Glomerular visceral epithelial cell (primary cell): ENCODE data around the gene HEATR1.
A peak's percentile ranks its signal among the peaks of the same experiment; 100 is the strongest.

Experiments used
- DNase-seq: peaks from one replicate; pipeline ENCODE4 v3.0.0-alpha.2; 2016; ENCODE audit errors: extremely low spot score

The HEATR1 gene

DNA sequence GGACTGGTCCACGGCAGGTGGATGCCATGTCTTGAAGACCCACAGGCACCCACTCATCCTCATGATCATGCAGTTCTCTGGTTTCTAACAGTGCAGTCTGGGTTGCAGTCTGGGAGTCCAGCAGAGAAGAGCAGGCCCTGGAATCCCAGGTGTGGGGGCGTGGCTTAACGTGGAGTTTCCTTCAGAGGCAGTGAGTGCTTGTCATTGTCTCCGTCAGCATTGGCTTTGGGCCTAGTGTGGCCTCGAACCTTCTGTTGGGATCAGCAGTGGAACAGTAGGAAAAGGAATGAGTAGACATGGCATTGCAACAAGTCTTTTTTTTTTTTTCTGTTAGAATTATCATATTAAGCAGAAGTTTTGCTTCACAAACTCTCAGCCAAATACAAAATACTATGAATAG is 67.8 kb downstream of the HEATR1 start:
- DNase-seq = no peak

GRCh38 chr1:236535662-236536161 is 68.6 kb downstream of the HEATR1 start:
- no peak for DNase-seq

GRCh38 chr1:236535190-236535589 is 69.1 kb downstream of the HEATR1 start:
- DNase-seq = no peak

- DNase-seq = peak; percentile 57
Measured at GRCh38 chr1:236534151-236534651, 70.1 kb downstream of the HEATR1 start.

- DNase-seq = no peak
Measured at GRCh38 chr1:236532850-236533249, 71.5 kb downstream of the HEATR1 start.

DNA sequence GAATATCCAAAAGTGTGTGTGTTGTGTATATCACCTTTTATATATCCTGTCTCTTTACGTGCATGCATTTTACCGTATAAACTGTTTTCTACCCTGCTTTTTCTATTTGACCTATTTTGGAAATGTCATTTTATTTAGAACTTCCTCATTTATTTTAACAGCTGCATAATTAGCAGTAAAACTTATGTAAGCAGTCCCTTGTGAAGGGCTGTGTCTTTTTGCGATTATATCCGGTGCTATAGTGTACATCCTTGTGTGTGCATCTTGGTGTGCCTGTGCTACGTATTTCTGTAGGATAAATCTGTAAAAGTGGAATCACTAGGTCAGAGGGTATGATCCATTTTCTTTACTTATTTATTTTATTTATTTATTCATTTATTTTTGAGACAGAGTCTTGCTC is 73.4 kb downstream of the HEATR1 start:
- no peak for DNase-seq

DNA sequence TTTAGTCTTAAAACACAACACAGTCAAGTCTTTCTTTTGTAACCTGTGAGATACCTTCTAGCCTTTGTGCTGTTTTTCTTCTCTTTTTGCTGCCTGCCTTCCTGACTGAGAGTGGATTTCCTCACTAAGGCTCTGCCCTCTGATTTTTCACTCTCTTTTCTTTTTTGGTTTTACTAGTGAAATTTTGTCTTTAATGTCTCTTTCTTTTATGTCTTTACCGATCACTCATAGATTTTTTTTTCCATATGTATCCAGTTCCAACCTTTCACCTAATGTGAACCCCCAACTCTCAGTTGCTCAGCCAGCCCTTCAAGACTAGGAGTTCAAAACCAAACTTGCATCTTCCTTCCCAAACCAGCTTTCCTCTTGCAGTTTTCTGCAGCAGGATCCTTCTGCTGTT is 74.0 kb downstream of the HEATR1 start:
- DNase-seq = no peak

DNA sequence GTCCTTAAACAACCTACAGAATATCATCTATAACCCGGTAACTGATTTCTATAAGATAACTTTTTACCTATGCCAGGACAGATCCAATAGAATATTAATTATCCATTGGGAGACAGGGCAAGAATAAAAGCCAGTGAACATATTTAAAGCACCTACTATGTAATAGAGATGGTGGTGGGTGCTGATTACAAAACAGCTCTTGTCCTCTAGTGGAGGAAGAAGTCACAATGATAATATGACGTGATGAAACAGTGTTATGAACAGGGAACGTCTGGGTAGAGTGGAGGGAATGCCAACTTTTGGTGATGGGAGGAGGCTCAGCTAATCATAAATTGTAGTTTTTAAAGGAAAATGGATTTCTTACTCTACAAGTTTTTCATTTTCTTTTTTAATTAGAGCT is 78.2 kb downstream of the HEATR1 start:
- no peak for DNase-seq

GRCh38 chr1:236524895-236525184 is 79.5 kb downstream of the HEATR1 start:
- no peak for DNase-seq

DNA sequence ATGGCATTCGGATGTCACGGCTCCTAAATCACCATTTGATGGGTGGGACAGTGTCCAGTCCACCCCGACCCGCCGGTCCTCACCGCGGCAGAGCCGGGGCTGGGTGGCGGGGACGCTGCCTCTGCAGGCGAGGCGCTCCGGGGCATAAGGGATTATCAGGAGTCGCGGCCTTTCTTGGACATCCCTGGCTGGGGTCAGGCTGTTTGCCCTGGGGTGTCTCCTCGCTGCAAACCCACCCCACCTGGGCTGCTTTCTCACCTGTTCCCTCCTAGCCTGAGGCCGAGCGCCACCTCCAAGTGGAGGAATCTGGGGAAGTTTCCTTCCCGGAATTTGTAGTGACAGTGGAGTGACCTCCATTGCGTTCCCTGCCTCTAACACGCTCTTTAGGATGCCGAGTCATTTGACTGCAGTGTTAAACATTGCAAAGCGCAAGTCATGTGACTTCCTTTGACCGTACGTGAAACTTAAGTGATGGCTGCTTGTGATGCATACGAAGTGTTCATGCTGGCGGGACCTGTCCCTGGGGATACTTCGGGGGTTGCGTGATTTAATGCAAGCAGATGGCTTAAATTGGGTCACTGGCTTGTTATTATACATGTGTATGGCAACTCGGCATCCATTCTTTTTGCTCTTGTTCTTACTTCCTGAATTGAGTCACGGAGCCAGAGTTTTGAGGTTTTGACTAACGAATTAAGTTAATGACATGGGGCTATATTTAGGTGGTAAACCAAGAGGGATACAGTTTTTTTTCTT is 80.0 kb downstream of the HEATR1 start:
- DNase-seq = peak; percentile 70

DNA sequence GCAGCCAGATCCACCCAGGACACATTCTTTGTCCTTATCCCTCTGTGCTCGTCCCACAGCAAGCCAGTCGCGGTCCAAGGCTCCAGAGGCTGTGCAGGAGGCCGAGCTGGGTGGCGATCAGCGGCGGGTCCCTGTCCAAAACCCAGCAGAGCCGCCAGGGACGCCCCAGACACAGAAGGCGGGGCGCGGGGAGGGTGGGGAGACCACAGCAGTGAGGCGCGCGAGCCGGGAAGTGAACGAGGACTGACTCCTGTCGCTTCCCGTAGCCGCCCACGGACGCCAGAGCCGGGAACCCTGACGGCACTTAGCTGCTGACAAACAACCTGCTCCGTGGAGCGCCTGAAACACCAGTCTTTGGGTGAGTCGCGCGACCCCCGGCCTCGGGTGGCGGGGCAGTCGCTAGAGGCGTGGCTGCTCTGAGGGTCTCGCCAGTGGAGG is 80.6 kb downstream of the HEATR1 start, which contains the start of gene LGALS8:
LGALS8 (plus strand) TSS at position 279 of the 438 bp plus-strand sequence. CDS start 2,089 bp downstream, outside the sequence.
- peak; percentile 79 for DNase-seq

- no peak for DNase-seq
Measured at GRCh38 chr1:236522937-236523703, 81.2 kb downstream of the HEATR1 start.

DNA sequence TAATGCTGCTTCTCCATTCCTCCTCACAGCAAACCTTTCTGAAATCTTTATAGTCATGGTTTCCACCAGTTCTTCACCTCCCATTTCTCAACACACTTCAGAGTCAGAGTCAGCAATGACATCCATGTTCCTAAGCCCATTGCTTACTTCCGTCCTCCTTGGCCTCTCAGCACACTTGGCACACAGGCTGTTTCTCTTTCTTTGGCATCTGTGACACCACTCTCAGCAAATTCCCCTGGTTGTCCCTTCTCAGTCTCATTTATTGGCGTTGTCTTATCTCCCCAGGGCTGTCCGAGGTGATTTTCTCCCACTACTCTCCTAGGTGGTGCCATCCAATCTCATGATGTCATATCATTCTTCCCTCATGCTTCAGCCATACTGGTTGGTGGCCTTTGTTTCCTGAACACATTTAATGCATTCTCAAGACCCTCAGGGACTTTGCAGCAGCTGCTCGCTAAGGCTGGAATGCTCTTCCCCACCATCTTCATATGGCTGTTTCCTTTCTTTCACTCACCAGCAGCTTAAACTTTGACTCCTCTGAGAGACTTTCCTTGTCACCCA is 83.8 kb downstream of the HEATR1 start:
- DNase-seq = no peak

DNA sequence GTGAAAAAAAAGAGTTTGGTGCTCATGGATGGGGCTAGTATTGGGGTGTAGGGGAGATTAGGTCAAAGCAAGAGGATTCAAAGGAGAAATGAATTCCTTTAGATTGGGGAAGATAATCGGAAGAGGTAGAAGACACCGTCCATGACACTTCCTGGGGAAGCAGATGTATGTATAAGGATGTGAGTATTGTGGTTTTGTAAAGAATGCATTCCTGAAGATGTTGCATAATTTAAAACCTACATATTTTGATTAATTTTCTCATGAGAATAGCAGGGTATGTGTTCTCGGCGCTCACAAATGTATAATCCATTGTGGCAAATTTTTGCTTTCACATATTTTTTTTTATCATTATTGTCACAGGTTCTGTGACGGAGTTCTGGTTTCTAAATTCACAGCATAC is 86.0 kb downstream of the HEATR1 start:
- DNase-seq = no peak

GRCh38 chr1:236516929-236517704 is 87.2 kb downstream of the HEATR1 start:
- peak; percentile 17 for DNase-seq

DNA sequence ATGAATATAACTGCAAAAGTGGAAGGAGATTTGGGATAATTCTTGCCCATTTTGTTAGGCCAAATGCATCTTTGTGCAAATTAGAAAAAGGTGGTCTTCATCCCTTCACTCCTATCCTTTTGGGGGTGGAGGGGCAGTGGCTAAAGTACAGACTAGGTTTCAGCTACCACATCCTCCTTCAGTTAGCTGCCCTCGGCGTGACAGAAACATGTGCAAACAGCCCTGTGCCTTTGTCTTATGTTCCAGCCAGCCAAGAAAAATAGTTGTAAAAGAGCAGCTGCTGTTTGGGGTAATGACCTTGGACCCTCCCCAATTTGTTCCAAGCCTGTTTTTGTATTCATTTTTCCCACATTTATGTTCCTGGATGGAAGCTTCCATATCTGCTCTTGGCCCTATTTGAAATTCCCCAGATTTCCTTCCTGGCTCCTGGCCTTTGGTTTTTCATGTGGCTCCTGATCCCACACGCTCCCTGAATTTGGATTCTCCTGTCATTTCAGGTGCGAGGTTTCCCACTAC is 88.8 kb downstream of the HEATR1 start:
- no peak for DNase-seq

DNA sequence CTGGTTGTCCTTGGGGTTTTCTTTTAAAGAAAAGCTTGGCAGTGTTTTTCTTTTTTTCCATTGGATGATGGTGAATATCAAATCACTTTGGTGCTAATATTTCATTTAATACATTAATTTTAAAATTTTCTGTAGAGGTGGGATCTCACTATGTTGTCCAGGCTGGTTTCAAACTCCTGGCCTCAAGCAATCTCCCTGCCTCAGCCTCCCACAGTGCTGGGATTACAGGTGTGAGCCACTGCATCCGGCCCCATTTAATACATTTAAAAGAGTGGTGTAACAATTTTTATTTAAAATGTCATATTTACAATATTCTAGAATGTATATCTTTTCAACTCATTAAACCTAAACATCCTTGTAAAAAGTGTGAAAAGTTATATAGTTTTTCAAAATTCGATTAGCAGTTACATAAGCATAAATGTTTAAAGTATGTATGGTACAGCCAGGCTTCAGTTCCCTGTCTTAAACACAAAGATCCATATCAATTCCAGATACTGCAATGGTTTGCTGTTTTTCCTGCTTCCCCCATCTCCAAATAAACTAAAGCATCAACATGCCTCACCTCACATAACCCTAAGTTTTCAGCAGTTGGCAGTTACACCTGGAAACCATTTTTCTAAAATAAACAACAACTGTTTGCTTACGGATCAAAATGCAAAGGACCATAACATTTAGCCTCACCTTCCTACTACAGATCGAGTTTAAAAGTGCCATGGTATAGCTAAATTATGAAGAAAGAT is 89.4 kb downstream of the HEATR1 start:
- no peak for DNase-seq

- DNase-seq = no peak
Measured at GRCh38 chr1:236511735-236512418, 92.4 kb downstream of the HEATR1 start.

DNA sequence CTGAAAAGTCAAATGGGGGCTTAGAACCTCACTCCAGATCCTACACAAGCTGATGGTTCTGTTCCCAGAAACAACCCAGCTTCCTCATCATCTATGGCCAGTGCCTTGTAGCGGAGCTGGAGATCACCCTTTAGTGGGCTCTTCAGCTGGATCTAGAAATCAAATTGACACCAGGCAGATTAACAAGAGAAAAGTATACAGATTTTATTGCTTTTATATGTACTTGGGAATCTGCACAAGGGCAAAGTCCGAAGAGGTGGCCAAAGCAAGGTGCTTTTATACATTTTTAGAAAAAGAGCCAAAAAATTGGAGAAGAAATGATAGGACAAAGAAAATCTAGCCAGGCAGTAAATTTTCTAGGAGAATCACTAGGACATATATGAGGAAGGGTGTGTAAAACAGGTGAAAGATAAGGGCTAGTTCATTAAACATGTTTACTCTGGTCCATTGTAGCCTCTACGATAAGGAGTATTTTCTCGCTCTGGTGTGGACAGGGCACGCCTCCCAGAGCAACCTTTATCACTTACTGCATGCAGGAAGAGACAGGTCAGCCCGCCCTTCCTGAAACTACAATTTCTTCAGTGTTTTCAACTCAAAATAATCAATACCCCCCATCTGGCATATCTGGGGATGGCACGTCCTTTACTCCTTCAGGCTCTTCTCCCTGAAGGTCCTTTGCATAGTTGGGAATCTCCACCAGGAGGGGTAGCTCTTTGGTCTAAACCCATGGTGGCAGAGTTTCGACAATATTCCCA is 94.5 kb downstream of the HEATR1 start:
- no peak for DNase-seq
